Mammary epithelial cell (primary cell): ENCODE measurements around the gene ZFAND2B.

ENCODE experiments used
- EZH2 ChIP-seq: IDR thresholded peaks from 2 replicates; pipeline ENCODE4 v1.6.1; 2012; ENCODE audit warnings: low read length, inconsistent platforms, borderline replicate concordance
- TF ChIP-seq, protein P1 (sequence below), 2 donors: IDR thresholded peaks in 1 of 2; conservative IDR thresholded peaks in 1 of 2; 2 replicates each; pipeline ENCODE4 v1.5.1; 2011 to 2012; ENCODE audit warnings: inconsistent platforms in 2 of 2, low read length in 2 of 2, mild to moderate bottlenecking in 2 of 2, control low read depth in 1 of 2, low read depth in 1 of 2; ENCODE audit not compliant: insufficient read depth in 1 of 2; ENCODE audit errors: extremely low read depth in 1 of 2

DNA sequence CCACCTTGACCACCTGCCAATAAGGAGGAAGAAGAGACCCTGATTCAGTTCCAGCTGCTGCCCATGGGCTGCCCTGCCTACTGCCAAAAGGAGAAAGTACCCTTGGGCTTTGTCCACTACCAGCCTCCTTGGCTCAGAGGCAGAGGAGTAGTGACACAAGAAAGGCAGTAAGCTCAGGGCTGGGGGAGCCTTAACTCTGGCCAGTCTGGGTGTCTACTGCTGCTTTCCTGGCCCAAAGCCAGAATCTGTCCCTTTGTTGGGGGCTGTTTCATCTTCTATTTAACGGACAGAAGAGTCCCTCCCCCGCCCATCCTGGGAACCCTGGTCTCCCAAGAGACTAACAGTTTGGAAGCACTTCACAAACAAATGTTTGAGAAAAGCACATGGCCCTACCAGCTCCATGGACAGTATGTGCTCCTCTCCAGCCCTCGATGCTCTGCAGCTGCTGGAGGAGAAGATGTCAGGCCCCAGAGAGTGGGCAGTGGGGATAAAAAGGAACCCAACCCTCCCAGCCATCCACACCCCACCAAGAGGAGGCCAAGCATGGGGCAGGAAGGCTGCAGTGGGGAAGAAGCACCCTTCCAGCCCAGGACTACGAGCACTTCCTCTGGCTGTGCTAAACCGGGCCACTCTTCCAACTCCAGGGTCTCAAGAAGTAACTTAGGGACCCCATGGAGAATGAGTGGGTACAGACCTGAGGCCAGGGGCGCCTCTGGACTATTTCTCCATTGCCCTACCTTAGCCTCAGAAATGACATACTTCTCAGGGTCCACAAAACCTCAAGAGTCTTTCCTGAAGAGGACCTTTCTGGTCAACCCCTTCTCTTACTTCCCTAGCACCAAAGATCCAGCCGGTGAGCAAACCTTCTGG is 21.7 kb downstream of the ZFAND2B start:
- no peak for TF ChIP-seq EZH2
- TF ChIP-seq, protein P1, sequence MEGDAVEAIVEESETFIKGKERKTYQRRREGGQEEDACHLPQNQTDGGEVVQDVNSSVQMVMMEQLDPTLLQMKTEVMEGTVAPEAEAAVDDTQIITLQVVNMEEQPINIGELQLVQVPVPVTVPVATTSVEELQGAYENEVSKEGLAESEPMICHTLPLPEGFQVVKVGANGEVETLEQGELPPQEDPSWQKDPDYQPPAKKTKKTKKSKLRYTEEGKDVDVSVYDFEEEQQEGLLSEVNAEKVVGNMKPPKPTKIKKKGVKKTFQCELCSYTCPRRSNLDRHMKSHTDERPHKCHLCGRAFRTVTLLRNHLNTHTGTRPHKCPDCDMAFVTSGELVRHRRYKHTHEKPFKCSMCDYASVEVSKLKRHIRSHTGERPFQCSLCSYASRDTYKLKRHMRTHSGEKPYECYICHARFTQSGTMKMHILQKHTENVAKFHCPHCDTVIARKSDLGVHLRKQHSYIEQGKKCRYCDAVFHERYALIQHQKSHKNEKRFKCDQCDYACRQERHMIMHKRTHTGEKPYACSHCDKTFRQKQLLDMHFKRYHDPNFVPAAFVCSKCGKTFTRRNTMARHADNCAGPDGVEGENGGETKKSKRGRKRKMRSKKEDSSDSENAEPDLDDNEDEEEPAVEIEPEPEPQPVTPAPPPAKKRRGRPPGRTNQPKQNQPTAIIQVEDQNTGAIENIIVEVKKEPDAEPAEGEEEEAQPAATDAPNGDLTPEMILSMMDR (conservative IDR thresholded peaks at IDR 0.05 in 1 of 2, IDR thresholded peaks at IDR 0.05 in 1 of 2; ENCODE audit: extremely low read depth in 1 of 2, insufficient read depth in 1 of 2, low read depth in 1 of 2, low read length in 2 of 2): no peak
